K562 (cell line): Measurements from ENCODE around the gene EID2. TPM values are rescaled to one million over a fixed set of nuclear protein-coding genes. Genes with fewer than 3 reads are reported as not detected.

Experiments
- C11orf30 ChIP-seq: fragments of 450-650 bp; IDR thresholded peaks from 2 replicates; pipeline ENCODE4 v1.6.1; 2016; ENCODE audit warnings: low read depth, mild to moderate bottlenecking
- ETV5 ChIP-seq: sonication (generic); formaldehyde crosslinking; IDR thresholded peaks from 2 replicates; pipeline ENCODE4 v1.4.0; 2020; ENCODE audit warnings: low read depth, mild to moderate bottlenecking, missing genetic modification reagents
- GTF2E2 ChIP-seq: fragments of 200-800 bp; sonication (Bioruptor generic); IDR thresholded peaks from 2 replicates; pipeline ENCODE4 v1.6.1; 2016; ENCODE audit warnings: missing genetic modification characterization, missing compliant biosample characterization
- HEY1 ChIP-seq: fragments of 250-450 bp; sonication (Bioruptor Pico); IDR thresholded peaks from 2 replicates; pipeline ENCODE4 v1.5.0; 2020; ENCODE audit warnings: mild to moderate bottlenecking, moderate library complexity, borderline replicate concordance
- NR1H2 ChIP-seq: sonication (generic); formaldehyde crosslinking; IDR thresholded peaks from 2 replicates; pipeline ENCODE4 v1.4.0; 2020; ENCODE audit warnings: mild to moderate bottlenecking, missing genetic modification reagents
- RHOXF2B ChIP-seq: fragments of 250-450 bp; sonication (Bioruptor Pico); conservative IDR thresholded peaks from 2 replicates; pipeline ENCODE4 v1.5.1; 2021
- SAP30 ChIP-seq: fragments of 200-600 bp; sonication (generic); IDR thresholded peaks from 2 replicates; pipeline ENCODE4 v1.6.1; 2012; ENCODE audit warnings: borderline replicate concordance, low read depth, mild to moderate bottlenecking, moderate library complexity, low read length, control low read depth, inconsistent platforms; ENCODE audit not compliant: insufficient read depth, poor library complexity, severe bottlenecking
- SIN3B ChIP-seq: fragments of 450-650 bp; IDR thresholded peaks from 2 replicates; pipeline ENCODE4 v1.6.1; 2017; ENCODE audit warnings: low read depth, mild to moderate bottlenecking, moderate library complexity
- SUPT5H ChIP-seq: fragments of 450-650 bp; IDR thresholded peaks from 2 replicates; pipeline ENCODE4 v1.6.1; 2016
- TCFL5 ChIP-seq: fragments of 250-450 bp; sonication (Bioruptor Pico); conservative IDR thresholded peaks from 2 replicates; pipeline ENCODE4 v1.6.1; 2021; ENCODE audit warnings: mild to moderate bottlenecking, moderate library complexity, matching md5 sums
- TSC22D4 ChIP-seq: fragments of 450-650 bp; IDR thresholded peaks from 2 replicates; pipeline ENCODE4 v1.6.1; 2016; ENCODE audit warnings: missing genetic modification characterization, missing biosample characterization, control low read depth
- ZFP36 ChIP-seq: fragments of 150-350 bp; IDR thresholded peaks from 2 replicates; pipeline ENCODE4 v1.6.1; 2018; ENCODE audit warnings: low read length, low read depth; ENCODE audit not compliant: partially characterized antibody
- ZFX ChIP-seq: sonication (generic); formaldehyde crosslinking; IDR thresholded peaks from 2 replicates; pipeline ENCODE4 v1.8.0; 2022; ENCODE audit warnings: mild to moderate bottlenecking, missing genetic modification reagents, moderate library complexity
- ZNF124 ChIP-seq: sonication (generic); formaldehyde crosslinking; IDR thresholded peaks from 2 replicates; pipeline ENCODE4 v1.8.1; 2022; ENCODE audit warnings: missing genetic modification reagents
- ZNF24 ChIP-seq: fragments of 450-650 bp; IDR thresholded peaks from 2 replicates; pipeline ENCODE4 v1.6.1; 2016
- ZNF57 ChIP-seq: fragments of 450-650 bp; formaldehyde crosslinking; IDR thresholded peaks from 2 replicates; pipeline ENCODE4 v1.4.0; 2020; ENCODE audit warnings: mild to moderate bottlenecking, moderate library complexity
- ZNF583 ChIP-seq: fragments of 250-450 bp; sonication (Bioruptor Pico); IDR thresholded peaks from 2 replicates; pipeline ENCODE4 v1.4.0; 2020
- ZSCAN32 ChIP-seq: fragments of 450-650 bp; formaldehyde crosslinking; IDR thresholded peaks from 2 replicates; pipeline ENCODE4 v1.4.0; 2020; ENCODE audit warnings: mild to moderate bottlenecking, moderate library complexity
- polyA plus RNA-seq, 8 experiments: library from polyadenylated mRNA; depleted of rRNA in 4 of 8; stranded (reverse) in 5 of 8; unstranded in 3 of 8; fragments of >200 nt; fragmentation: Nextera tagmentation in 2 of 8; fragmentation: Illumina TruSeq in 1 of 8; extraction: Ambion mirVana in 2 of 8; extraction: Trizol in 1 of 8; gene quantifications; 2 replicates each; pipeline versions ENCODE4 v1.2.1 to v1.2.3, GENCODE V29; 2011 to 2014; ENCODE audit warnings: inconsistent platforms in 1 of 8, missing spikeins in 1 of 8
- total RNA-seq, 7 experiments: library from RNA; depleted of rRNA in 6 of 7; stranded (reverse); fragments of >200 nt in 6 of 7; fragmentation: Illumina TruSeq in 2 of 7; extraction: Trizol in 2 of 7; gene quantifications; 2 replicates each; pipeline versions ENCODE4 v1.2.1 to v1.2.3, GENCODE V29; 2011 to 2021; ENCODE audit warnings: low replicate concordance in 1 of 7
- TF ChIP-seq, protein P1 (sequence below): fragments of 250-450 bp; sonication (Bioruptor Pico); IDR thresholded peaks from 2 replicates; pipeline ENCODE4 v1.4.0; 2020; ENCODE audit warnings: mild to moderate bottlenecking, moderate library complexity
- TF ChIP-seq, protein P2 (sequence below): fragments of 250-450 bp; sonication (Bioruptor Pico); IDR thresholded peaks from 2 replicates; pipeline ENCODE4 v1.4.0; 2020

EID2 gene
- total and polyA plus RNA-seq, 9 of the 15 experiments (the other 6 are each of a cell fraction or from before 2014, with no cell fraction given) = 2.5 to 18.5 (median 11.3) TPM

DNA sequence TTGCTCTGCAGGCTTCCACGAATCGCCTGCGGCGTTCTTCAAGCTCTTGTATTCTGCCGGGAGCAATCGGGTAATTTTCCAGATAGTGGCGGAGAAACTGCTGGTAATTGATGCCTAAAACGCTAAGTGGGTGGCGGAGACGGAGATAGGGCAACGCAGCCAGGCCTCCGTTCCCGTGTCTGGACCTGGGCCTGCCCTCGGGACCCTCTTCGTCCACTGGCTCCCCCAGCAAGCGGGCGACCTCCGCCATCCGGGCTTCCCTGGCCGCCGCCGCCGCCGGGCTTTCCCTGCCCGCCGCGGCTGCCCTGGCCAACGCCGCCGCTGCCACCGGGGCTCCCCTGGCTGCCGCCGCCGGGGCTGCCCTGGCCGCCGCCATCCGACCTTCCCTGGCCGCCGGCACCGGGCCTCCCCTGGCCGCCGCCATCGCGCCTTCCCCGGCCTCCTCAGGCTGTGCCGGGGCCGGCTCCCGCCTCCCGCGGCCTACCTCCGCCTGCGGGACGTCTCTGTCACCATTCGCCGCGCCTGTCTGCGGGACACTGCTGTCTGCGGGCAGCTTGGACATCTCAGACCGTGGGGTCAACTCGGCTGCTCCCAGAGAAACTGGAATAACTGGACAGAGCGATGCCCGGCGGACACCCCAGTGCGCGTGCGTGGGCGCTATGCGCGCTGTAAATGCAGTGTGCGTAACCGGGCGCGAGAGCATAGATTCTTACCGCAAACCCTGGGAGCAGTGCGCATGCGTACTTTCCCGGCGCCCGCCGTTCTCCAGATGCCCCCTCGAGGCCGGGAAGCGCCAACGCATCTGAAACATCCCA lies at the start of gene EID2 (continued):
- TF ChIP-seq, protein P1, sequence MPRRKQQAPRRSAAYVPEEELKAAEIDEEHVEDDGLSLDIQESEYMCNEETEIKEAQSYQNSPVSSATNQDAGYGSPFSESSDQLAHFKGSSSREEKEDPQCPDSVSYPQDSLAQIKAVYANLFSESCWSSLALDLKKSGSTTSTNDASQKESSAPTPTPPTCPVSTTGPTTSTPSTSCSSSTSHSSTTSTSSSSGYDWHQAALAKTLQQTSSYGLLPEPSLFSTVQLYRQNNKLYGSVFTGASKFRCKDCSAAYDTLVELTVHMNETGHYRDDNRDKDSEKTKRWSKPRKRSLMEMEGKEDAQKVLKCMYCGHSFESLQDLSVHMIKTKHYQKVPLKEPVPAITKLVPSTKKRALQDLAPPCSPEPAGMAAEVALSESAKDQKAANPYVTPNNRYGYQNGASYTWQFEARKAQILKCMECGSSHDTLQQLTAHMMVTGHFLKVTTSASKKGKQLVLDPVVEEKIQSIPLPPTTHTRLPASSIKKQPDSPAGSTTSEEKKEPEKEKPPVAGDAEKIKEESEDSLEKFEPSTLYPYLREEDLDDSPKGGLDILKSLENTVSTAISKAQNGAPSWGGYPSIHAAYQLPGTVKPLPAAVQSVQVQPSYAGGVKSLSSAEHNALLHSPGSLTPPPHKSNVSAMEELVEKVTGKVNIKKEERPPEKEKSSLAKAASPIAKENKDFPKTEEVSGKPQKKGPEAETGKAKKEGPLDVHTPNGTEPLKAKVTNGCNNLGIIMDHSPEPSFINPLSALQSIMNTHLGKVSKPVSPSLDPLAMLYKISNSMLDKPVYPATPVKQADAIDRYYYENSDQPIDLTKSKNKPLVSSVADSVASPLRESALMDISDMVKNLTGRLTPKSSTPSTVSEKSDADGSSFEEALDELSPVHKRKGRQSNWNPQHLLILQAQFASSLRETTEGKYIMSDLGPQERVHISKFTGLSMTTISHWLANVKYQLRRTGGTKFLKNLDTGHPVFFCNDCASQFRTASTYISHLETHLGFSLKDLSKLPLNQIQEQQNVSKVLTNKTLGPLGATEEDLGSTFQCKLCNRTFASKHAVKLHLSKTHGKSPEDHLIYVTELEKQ (CRISPR knock-in tag) = no peak
- TF ChIP-seq GTF2E2 = peak; percentile 58
- TF ChIP-seq SAP30 = peak; percentile 32
- TF ChIP-seq ETV5 (CRISPR knock-in tag) = no peak
- peak; percentile 77 for TF ChIP-seq SUPT5H
- TF ChIP-seq, protein P2, sequence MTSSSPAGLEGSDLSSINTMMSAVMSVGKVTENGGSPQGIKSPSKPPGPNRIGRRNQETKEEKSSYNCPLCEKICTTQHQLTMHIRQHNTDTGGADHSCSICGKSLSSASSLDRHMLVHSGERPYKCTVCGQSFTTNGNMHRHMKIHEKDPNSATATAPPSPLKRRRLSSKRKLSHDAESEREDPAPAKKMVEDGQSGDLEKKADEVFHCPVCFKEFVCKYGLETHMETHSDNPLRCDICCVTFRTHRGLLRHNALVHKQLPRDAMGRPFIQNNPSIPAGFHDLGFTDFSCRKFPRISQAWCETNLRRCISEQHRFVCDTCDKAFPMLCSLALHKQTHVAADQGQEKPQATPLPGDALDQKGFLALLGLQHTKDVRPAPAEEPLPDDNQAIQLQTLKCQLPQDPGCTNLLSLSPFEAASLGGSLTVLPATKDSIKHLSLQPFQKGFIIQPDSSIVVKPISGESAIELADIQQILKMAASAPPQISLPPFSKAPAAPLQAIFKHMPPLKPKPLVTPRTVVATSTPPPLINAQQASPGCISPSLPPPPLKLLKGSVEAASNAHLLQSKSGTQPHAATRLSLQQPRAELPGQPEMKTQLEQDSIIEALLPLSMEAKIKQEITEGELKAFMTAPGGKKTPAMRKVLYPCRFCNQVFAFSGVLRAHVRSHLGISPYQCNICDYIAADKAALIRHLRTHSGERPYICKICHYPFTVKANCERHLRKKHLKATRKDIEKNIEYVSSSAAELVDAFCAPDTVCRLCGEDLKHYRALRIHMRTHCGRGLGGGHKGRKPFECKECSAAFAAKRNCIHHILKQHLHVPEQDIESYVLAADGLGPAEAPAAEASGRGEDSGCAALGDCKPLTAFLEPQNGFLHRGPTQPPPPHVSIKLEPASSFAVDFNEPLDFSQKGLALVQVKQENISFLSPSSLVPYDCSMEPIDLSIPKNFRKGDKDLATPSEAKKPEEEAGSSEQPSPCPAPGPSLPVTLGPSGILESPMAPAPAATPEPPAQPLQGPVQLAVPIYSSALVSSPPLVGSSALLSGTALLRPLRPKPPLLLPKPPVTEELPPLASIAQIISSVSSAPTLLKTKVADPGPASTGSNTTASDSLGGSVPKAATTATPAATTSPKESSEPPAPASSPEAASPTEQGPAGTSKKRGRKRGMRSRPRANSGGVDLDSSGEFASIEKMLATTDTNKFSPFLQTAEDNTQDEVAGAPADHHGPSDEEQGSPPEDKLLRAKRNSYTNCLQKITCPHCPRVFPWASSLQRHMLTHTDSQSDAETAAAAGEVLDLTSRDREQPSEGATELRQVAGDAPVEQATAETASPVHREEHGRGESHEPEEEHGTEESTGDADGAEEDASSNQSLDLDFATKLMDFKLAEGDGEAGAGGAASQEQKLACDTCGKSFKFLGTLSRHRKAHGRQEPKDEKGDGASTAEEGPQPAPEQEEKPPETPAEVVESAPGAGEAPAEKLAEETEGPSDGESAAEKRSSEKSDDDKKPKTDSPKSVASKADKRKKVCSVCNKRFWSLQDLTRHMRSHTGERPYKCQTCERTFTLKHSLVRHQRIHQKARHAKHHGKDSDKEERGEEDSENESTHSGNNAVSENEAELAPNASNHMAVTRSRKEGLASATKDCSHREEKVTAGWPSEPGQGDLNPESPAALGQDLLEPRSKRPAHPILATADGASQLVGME (CRISPR knock-in tag) = no peak
- TF ChIP-seq ZNF24 = peak; percentile 74
- TF ChIP-seq NR1H2 = 0 out of 2 replicates have a peak, but pooled peaks have one; percentile 39
- no peak for TF ChIP-seq ZNF57
- TF ChIP-seq TSC22D4 = no peak
- no peak for TF ChIP-seq ZSCAN32 (CRISPR knock-in tag)
- TF ChIP-seq SIN3B = peak; percentile 54
- no peak for TF ChIP-seq RHOXF2B (CRISPR knock-in tag)
- TF ChIP-seq ZFX = peak; percentile 94
- no peak for TF ChIP-seq ZFP36
- no peak for TF ChIP-seq TCFL5 (CRISPR knock-in tag)
- TF ChIP-seq ZNF583 (CRISPR knock-in tag) = no peak
- TF ChIP-seq C11orf30 = no peak
- TF ChIP-seq HEY1 (CRISPR knock-in tag) = no peak
- no peak for TF ChIP-seq ZNF124
